CD4-positive, alpha-beta T cell treated with Interferon alpha-2 for 1 hour (primary cell): Measurements from ENCODE around the gene ZMIZ1.
A peak's percentile ranks its signal among the peaks of the same experiment; 100 is the strongest.

Experiments used
- DNase-seq, 2 donors: peaks; one replicate each; pipeline ENCODE4 v3.0.0-alpha.2; 2020 to 2022

ZMIZ1 gene

GRCh38 chr10:79298403-79299244 lies 229.9 kb downstream of the ZMIZ1 start:
- peak in 1 of 2 donors; percentile 59 for DNase-seq

DNA sequence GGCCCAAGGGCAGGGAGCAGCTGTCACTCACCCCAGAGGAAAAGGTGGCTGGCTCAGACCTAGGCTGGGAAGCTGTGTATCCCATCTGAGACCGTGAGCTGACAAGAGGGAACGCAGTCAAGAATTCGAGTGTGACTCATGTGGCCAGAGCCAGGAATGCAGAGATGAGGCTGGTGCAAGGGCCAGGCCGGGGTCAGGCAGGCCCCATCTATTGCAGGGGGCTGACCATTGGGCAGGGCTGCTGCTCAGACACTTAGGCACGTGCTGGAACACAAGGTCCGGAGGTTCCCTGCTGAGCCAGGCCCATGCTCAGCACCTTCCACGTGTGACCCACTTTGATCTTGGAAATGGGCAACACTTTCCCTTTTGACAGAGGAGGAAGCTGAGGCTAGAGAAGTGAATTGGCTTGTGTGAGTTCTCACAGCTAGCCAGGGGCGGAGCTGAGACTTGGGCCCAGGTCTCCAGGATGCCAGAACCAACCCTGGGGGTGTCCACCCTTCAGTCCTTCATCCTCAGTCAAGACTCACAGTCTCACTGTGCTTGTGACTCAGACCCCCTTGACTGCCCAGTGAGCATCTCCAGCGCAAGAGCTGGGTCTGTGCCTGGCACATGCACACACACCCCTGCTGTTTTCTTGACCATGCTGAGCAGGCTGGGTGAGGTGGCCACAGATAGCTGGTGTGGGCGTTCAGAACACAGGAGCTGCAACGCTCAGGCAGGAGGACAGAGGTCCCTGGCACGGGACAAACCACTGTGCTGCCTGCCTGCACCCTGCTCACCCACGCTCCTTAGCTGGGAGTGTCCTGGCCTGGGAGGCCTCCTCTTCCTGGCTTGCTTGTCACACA lies 230.9 kb downstream of the ZMIZ1 start:
- no peak for DNase-seq

- DNase-seq: no peak
Observed at GRCh38 chr10:79300711-79301110, 231.9 kb downstream of the ZMIZ1 start.

GRCh38 chr10:79301754-79302530 lies 233.2 kb downstream of the ZMIZ1 start:
- no peak for DNase-seq

GRCh38 chr10:79303631-79304478 lies 235.1 kb downstream of the ZMIZ1 start:
- DNase-seq: no peak

DNA sequence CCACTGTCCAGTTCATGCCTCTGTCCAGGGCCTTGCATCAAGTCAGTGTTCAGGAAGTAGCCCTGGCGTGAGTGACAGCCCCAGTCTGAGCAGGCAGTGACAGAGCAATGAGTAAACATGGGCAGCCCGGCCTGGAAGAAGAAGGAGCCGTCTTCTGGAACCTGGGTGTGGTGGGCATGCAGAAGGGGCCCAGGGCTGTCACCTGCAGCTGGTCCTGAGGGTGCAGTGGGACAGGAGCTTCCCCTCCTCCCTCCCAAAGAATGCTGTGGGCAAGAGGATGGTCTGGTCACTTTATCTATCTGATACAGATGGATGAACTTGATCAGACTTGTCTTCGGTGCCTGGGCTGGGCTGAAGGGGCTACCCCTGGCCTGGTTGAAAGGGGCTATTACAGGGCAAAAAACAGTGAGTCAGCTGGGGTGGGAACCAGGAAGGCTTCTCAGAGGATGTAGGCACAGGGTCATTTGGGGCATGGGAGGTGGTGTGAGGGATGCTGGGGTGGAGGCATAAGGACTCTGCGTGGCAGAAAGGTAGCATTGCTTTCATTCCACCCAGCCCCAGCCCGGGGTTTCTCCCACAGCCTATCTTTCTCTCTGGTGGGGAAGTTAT lies 235.8 kb downstream of the ZMIZ1 start:
- DNase-seq: no peak

DNA sequence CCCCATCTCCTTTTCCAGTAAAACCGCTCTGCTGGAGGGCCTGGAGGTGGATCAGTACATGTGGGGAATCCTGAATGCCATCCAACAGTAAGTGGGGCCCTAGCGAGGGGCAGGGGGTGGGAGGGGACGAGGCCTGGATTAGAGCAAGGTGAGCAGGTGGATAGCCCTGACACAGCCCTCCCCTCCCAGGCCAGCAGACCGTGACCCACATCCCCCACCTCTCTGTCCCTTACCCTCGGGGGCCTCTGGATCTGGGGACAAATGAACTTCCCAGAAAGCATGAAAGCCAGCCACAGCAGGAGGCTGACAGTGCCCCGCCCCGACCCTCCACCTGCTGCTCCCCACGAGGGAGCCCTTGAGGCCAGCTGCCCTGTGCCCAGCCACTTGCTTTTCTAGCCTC lies 236.7 kb downstream of the ZMIZ1 start:
- DNase-seq: no peak

DNA sequence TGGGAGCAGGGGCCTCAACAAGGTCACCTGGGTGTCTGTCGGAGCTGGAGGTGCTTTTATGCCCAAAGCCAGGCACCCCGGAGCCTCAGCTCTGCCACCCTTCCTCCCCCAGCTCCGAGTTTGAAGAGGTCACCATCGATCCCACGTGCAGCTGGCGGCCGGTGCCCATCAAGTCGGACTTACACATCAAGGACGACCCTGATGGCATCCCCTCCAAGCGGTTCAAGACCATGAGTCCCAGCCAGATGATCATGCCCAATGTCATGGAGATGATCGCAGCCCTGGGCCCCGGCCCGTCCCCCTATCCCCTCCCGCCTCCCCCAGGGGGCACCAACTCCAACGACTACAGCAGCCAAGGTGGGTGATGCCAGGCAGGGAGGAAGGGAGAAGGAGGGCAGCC lies 237.2 kb downstream of the ZMIZ1 start:
- DNase-seq: no peak

DNA sequence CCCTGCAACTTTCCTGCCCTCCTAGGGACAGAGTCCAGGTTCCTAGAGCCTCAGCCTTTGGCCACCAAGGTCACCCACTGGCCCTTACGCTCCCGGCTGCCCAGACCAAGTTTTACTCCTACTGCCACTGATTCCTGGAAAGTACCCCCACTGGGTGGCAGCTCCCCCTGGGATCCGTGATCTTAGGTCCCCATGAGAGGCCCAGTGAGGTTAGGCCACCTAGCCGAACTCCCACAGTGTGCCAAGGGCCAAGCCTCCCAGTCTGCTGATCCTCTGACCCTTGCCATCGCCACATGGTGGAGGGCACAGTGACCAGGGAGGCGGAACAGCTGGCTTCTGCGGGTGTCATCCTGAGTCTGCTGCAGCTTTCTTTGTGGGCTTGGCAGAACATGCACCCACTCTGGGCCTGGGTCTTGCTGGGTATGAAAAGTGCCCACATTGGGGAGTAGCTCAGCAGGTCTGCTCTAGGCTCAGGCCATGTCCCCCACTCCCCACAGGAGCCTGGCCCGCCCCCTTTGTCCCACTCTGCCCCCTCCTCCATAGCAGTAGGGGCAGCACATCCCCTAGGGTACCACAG lies 238.0 kb downstream of the ZMIZ1 start:
- no peak for DNase-seq

DNA sequence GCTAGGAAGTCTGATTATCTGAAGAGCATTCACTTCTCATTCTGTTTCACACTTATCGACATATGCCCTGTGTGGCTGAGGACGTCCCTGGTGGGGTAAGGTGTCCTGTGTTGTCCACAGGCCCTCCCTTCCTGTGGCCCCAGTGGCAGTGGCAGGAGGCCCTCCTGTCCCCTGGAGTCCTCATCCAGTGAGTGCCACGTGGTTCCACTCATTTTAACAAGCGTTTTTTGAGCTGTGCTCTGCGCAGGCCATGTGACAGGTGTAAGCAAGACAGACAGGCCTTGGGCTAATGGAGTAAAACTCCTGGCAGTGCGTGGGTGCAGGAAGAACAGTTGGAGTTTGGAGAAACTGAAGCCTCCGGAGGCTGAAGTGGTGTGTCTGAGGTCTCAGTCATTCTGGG lies 239.2 kb downstream of the ZMIZ1 start:
- DNase-seq: no peak

- no peak for DNase-seq
Observed at GRCh38 chr10:79308969-79309665, 240.4 kb downstream of the ZMIZ1 start.

- DNase-seq: no peak
Observed at GRCh38 chr10:79310200-79310865, 241.6 kb downstream of the ZMIZ1 start.

DNA sequence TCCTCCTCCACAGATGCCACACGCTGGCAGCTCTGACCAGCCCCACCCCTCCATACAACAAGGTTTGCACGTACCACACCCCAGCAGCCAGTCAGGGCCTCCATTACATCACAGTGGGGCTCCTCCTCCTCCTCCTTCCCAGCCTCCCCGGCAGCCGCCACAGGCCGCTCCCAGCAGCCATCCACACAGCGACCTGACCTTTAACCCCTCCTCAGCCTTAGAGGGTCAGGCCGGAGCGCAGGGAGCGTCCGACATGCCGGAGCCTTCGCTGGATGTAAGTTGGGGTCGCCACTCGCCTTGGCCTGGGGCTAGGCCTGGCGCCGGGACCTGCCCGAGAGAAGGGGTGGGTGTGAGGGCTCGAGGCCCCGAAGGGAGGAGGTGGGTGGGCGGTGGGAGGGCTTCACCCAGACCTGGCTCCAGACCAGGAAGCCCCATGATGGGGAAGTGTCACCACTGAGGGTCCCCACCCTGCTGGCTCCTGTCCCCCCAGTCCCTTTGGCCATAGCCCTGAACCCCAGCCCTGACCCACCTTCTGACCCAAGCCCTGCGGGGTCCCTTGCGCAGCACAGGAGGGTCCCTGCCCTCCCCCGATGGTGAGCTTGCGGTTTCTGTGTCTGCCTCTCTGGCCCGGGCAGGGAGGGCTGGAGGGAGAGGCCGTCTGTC lies 242.3 kb downstream of the ZMIZ1 start:
- no peak for DNase-seq

DNA sequence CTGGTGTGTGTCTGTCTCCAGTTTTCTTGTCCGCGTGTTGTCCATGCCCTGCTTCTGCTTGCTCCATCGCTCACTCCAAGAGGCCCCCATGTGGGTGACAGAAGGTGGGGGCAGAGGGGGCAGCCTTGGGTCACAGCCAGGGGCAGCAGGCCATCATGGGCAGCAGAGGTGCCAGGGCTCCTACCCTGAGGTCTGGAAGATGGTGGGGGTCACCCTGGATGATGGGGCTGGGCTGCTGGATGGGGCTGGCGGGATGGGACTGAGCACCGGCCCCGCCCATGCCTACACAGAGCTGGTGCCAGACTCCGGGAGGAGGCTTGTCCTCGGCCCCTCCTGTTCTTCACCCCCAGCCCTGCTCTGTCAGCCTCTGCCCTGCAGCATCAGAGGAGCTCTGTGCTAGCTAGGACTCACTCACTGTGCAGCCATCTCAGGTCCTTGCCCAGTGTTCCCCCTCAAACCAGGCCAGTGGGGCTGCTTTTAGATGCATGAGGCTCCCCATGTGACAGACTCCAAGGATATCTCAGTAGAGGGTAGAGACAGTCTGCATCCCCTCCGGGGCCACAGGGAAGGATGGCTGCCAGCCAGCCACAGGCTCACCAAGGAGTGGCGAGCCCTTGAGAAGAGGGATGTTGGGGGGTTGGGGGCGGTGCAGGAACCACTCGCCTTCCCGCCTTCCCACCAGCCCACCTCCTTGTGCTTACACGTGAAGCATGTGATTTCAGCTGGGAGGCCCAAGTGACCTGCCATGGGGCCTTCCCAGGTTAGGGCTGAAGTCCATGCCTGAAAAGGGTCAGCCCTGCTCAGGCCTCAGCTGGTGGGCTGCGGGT lies 243.0 kb downstream of the ZMIZ1 start:
- no peak for DNase-seq

GRCh38 chr10:79312601-79313187 lies 243.9 kb downstream of the ZMIZ1 start:
- no peak for DNase-seq

- no peak for DNase-seq
Observed at GRCh38 chr10:79313320-79313719, 244.6 kb downstream of the ZMIZ1 start.

DNA sequence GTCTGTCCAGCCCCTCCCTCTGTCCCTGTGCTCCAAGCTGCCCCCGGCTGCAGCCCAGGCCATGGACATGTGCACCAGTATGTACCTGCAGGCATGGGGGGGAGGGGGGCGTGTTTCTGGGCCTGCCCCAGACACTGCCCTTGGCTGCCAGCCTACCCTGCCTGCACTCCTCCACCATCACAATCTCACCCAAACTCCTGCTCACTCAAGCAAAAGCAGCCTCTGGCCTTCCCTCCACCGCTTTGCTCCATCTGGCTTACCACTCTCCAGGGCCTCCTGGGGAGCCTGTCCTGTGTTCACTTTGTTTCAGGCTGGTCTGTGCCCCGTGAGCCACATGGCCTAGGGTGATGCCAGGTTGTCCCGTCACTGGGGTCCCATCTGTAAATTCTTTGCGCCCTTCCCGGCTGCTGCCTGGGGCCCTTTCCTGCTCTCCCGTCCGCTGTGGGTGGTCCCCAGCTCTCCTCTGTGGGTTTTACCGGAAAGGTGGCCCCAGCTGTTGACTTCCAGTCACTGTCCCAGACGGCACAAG lies 245.2 kb downstream of the ZMIZ1 start:
- no peak for DNase-seq
